Measurements from ENCODE around the gene CEP112.
"Not testable (repeated sequence)": the region's sequence is repeated elsewhere in the genome, so short reads cannot be mapped to it uniquely, and the experiment has no call there.

The CEP112 gene

DNA sequence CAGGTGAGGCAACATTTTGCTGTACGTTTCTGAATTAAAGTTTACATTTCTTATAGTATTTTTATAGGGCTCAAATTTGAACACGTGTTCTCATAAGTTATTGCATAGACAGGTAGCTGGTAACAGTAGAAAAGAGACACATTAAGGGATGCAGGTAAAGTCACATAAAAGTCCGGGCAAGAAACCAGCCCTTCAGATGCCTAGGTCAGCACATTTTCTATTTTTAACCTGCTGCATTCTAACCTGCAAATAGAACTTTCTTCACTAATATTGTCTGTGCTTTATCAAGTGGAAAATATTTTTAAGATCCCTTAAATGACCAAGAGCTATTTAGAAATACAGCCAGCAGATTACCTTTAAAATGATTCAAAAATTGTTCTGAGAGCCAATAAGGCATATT is 323.1 kb downstream of the CEP112 start:
- DNase-seq = no peak

DNA sequence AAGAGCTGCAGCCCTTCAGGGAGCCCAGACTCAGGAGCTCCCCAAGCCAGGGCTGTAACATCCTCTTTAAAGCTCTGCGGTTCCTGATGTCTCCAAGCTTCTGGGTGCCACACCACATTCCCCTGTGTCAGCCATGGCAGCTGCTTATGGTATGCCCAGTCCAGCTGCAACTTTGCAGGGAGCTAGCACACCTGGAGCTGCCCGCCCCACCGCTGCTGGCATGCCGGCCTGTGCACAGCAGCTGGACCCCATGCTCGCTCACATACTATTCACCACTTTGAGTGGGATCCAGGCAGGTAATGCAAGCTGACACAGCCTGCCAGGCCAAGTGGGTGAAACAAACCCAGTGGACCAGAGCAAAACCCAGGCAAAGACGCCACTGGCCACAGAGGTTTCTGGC is 324.9 kb downstream of the CEP112 start:
- DNase-seq = no peak

DNA sequence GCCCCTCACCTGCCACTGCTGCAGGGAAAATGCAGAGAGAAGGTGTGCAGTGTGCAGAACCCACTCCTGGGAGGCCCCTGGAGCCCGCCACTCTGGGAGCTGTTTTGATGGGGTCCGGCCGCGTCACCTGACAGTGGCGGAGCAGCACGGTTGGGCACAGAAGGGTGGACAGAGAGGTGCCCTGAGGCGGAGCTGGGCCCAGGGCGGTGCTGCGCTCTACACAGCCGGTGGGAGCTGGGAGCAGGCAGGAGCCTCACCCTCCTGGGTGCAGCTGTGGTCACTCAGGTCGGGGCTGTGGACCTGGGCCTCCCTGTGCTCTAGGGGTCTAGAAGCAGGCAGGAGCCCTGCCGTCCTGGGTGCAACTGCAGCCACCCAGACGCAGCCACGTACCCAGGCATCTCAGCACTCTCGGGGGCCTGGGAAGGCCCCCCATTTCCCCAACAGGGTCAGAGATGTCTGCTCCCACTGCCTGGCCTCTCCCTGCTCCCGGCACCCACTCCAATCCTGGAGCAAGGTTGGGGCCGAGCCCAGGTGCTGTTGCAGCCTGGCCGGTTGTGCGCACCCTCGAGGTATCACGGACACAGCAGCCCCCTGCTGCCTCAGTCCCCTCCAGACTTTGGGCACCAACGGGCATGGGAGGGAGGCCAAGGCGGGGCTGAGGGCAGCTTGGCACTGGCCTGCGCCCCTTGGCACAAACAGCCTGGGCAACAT is 326.1 kb downstream of the CEP112 start:
- no peak for DNase-seq

DNA sequence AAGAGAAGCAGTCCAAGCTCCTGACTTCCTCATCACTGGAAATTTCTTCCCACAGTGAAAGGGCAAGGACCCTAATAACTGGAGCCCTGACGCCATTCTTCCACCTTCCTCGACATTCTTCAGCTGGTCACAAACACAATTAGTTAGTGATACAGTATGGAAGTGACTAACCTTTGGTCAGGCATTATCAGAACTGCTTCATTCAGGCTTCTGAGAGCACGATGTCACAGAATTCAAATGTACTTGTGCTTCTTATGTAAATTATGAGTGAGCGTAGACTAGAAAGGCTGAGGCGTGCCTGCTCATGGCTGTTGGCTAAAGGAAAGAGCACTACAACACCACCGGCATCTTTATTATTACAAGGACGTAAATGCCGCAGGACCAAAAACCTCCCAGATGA is 327.5 kb downstream of the CEP112 start:
- DNase-seq = no peak

DNA sequence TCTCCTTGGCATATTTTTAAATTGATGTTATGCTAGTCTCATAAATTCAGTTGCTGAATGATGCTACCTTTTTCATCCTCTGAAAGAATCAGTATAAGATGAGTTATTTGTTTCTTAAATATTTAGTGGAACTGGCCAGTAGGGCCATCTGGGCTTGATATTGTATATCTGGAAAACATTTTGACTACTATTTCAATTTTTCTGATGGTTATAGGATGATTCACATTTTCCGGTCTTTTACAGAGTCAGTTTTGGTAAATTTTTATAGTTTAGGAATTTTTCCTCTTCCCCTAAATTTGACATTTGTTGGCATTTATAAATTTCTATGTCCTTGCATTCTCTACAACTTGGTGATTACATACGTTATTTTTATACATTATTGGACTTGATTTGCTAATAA is 334.2 kb downstream of the CEP112 start:
- DNase-seq = no peak

DNA sequence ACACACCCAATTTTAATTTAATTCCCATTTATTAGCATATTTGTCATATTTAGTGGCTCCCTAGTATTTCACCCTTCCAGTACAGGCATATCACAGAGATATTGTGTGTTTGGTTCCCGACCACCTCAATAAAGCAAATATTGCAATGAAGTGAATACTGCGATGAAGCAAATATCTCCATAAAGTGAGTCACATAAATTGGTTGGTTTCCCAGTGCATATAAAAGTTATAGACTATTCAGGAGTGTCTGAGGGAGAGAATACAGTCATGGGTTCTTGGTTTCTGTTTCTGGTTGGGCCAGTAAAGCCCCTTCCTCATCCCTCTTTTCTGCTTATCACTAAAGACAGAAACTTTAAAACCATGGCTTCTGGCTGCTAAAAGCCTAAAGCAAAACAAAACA is 335.1 kb downstream of the CEP112 start:
- DNase-seq = no peak

DNA sequence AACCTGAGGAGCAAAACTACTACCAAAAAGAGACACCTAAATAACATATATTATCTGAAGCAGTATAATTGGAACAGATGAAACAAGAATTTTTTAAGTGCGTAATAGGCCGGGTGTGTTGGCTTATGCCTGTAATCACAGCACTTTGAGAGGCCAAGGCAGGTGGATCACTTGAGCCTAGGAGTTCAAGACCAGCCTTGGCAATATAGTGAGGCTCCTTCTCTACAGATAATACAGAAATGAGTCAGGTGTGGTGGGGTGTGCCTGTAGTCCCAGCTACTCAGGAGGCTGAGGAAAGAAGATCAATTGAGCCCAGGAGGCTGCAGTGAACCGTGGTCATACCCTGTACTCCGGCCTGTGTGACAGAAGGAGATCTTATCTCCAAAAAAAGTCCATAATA is 336.3 kb downstream of the CEP112 start:
- DNase-seq = no peak

DNA sequence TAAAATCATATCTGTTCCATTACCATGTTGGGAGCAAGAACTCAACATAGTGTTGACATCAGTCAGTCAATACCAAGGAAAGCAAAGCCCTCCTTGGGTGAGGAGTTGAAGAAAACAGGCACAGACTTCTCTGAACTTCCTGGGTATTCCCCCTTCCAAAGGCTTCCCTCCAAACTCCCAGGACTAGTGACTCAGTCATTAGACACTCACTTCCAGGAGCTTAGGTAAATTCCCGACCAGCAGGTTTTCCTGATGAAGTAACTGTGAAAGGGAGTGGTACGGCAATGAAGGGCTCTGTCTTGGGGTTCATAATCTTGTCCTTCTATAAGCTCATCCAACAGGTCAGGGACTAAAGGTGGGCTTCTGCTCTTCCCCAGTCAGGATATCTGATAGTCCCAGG is 336.7 kb downstream of the CEP112 start:
- DNase-seq = no peak

DNA sequence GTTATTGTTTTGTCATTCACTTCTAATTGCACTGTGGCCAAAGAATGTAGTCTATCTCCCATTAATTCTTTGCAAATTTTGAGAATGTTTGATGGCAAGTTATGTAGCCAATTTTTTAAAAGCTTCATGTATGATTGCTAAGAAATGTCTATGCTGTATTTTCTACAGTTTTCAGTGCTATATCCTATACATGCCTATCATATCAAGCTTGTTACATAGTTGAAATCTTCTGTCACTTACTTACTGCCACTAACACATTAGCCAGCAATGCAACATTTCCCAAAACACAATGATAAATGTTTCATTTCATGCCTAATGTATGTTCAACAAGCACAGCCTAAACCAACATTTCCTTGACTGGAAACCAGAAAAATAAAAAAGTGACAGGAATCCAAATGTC is 338.1 kb downstream of the CEP112 start:
- no peak for DNase-seq

DNA sequence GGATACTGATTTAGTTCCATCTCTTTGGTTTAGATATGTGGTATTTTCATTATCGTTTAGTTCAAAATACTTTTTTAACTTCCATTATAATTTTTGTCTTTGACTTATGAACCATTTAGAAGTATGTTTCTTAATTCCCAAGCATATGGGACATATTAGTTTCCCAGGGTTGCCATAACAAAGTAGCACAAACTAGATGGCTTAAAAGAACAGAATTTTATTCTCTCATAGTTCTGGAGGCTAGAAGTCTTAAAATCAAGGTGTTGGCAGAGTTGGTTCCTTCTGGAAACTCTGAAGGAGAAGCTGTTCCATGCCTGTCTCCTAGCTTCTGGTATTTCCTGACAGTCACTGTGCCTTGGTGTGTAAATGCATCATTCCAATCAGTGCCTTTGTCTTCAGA is 339.0 kb downstream of the CEP112 start:
- DNase-seq = no peak

DNA sequence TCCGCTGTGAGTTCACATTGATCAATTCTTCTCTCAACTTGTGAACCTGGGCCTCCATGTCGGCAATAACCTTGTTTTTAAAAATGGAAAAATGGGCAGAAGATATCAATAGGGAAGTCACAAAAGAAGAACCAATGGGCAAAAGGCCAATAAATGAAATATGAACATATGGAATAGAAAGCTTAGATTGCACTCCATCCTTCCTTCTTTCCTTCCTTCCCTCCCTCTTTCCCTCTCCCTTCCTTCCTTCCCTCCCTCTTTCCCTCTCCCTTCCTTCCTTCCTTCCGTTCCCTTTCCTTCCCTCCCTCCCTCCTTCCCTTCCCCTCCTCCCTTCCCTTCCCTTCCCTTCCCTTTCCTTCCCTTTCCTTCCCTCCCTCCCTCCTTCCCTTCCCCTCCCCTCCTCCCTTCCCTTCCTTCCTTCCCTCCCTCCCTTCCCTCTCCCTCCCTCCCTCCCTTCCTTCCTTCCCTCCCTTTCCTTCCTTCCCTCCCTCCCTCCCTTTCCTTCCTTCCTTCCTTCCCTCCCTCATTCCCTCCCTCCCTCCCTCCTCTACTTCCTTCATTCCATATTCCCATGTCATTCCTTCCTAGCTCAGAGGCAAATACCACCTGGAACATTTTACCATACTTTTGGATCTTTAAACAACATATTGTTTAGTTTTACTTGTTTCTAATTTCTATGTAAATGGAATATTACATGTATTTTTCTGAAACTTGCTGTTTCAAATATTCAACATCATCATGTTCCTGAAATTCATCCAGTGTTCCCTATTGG is 339.8 kb downstream of the CEP112 start:
- no peak for DNase-seq

DNA sequence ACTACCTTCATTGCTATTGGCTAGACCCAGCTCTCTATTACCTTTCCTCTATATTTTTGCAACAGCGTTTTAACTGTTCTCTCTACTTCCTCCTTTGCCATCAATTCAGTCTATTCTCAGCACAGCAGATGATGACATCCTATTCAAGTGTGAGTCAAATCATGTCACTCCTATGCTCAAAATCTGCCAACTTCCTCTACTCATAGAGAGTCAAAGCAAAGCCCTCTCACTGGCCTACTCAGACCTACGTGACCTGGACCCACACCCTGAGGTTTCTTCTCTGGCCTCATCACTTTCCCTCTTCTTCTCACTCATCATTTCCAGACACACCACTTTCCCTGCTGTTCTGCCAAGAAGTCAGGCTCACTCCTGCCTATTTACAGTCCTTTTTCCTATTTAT is 341.4 kb downstream of the CEP112 start:
- DNase-seq = no peak

DNA sequence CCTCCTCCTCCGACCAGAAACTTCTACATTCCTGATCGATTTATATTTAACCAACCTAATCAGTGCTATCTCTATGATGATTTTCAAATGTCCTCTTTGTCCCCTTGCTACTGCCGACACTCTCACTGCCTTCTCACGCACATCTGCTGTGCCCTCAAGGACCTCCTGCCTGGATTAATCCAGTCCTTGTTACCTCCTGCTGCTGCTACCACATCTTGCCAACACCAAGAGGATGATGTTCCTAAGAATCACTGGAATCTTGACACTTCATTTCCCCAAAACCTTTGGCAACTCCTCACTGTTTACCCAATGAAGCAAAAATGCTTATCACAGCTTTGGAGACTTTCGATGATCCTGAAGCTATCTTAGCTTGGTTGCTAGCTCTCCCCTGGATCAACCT is 343.2 kb downstream of the CEP112 start:
- DNase-seq = no peak

DNA sequence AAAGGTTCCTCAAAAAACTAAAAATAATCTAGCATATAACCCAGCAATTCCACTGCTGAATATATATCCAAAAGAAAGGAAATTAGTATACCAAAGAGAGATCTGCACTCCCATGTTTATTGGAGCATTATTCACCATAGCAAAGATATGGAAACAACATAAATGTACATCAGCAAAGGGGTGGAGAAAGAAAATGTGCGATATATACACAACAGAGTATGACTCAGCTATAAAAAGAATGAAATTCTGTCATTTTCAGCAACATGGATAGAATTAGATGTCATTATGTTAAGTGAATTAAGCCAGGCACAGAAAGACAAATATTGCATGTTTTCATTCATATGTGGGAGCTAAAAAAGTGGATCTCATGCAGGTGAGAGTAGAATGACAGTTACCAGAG is 350.8 kb downstream of the CEP112 start:
- no peak for DNase-seq

DNA sequence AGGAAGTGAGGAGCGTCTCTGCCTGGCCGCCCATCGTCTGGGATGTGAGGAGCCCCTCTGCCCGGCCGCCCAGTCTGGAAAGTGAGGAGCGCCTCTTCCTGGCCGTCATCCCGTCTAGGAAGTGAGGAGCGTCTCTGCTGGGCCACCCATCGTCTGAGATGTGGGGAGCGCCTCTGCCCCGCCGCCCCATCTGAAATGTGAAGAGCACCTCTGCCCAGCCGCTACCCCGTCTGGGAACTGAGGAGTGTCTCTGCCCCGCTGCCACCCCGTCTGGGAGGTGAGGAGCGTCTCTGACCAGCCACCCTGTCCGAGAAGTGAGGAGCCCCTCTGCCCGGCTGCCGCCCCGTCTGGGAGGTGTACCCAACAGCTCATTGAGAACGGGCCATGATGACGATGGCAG is 354.7 kb downstream of the CEP112 start:
- DNase-seq = not testable (repeated sequence)

DNA sequence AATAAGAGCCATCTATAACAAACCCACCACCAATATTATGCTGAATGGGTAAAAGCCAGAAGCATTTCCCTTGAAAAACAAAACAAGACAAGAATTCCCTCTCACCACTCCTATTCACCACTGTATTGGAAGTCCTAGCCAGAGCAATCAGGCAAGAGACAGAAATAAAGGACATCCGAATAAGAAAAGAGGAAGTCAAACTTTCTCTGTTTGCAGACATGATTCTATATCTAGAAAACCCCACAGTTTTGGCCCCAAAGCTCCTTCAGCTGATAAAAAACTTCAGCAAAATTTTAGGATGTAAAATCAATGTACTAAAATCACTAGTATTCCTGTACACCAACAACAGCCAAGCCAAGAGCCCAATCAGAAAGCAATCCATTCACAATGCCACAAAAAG is 358.7 kb downstream of the CEP112 start:
- no peak for DNase-seq

DNA sequence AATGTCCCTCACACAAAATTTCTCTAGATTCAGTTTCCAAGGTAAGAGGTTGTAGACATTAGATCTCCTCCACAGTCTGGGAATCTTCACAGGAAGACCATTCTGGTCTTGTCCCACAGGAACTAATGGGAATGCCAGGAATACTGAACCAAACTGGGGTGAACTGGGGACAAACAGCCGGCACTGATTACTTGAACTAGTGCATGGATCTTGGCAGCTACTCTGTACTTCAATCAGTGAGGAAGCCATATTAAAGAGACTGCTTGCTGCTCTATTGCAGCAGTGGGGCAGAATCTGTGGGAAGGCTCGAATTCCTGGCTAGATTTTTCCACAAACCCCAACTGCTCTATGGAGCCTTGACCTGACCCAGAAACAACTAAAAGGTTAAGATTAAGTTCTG is 361.6 kb downstream of the CEP112 start:
- DNase-seq = no peak

DNA sequence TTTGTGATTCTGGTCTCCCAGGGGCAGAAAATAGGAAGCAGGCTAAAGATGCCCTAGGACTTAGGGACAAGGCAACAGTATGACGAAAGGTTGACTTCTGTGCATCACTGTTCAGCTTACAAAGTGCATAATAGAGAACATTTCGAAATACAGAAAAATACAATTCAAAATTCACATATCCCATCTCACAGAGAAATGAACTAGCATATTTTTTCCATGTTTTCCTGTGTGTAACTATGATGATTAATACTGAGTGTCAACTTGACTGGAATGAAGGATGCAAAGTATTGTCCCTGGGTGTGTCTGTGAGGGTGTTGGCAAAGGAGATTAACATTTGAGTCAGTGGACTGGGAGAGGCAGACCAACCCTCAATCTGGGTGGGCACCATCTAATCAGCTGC is 365.4 kb downstream of the CEP112 start:
- DNase-seq = not testable (repeated sequence)

DNA sequence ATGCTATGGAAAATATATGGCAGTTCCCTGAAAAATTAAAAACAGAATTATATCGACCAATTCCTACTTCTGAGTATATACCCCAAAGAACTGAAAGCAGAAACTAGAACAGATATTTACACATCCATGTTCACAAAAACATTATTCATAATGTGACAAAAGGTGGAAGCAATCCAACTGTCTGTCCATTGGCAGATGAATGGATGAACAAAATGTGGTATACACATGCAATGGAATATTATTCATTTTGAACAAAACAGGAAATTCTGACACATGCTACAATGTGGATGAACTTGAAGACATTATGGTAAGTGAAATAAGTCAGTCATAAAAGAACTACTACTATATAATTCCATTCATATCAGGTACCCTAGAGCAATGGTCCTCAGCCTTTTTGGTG is 367.0 kb downstream of the CEP112 start:
- no peak for DNase-seq

DNA sequence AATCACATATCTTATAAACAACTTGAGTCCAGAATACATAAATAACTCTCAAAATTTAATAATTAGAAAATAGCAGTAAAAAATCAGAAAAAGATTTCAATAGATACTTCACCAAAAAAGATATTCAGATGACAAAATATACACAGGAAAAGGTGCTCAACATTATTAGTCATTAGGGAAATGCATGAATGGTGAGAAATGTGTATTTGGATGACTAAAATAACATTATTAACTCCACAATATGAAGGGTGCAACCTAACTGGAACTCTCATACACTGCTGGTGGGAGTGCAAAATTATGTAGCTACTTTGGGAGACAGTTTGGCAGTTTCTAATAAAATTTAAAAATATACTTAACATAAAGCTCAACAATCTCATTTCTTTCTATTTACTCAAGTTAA is 368.2 kb downstream of the CEP112 start:
- DNase-seq = no peak

DNA sequence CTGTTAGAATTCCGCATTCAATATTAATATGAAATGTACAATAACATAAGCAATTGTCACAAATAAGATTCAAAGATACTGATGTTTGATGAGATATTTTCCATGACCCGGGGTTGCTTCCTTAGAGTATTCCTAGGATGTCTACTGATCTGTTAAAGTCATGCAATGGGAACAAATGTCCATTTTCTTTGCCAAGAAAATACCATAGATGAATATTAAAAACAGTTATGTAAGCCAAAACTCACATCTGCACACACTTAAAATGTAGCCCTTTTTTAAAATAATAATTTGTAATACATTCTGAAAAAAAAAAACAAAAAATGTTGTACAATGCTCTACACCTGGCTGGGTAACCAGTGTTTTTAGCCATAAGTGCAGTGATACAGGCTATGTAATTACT is 371.1 kb downstream of the CEP112 start:
- no peak for DNase-seq

DNA sequence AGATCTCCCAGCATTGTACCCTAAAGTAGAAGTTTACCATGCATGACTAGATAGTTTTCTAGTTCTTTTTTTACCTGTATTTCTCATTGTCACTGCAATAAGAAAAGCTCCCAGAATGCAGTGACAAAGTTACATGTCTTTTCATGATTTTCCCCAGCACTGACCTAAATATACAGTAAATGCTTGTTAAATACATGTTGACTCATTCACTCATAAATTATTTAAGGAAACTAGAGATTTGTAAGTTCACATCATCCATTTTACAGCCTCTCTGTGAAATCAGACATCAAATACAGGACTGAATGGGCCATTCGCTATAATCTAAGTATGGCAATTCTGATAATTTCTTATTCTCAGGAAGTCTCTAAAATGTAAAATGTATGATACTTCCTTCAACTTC is 371.6 kb downstream of the CEP112 start:
- no peak for DNase-seq

DNA sequence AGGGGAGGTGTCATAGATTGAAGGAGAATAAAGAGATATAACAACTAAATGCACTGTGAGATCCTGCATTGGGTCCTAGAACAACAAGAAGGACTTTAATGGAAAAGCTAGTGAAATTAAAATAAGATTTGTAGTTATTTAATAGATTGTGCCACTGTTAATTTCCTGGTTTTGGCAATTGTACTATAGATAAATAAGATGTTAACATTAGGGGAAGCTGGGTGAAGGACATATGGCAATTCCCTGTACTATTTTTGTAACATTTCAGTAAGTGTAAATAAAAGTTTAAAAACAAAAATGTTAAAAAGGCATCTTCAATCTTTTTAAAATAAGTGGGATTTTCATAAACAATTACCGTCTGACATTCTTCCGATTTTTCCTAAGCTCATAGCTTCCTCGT is 372.1 kb downstream of the CEP112 start:
- no peak for DNase-seq

DNA sequence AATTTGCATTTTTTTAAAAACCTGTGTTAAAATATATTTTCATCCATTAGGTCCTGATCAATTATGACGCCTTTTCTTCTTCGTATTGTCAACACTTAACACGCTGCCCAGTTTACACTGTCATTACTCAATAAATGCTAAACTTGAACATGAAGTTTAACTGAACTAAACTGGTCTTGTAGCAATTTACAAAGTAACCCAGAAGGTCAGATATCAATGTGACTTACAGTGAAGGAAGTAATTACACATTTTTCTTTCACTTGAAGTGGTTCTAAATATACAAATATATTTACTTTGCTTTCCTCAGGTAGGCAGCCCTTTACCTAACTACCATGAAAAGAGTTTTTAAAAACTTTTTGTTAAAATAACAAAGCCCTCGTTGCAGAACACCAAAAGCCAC is 374.0 kb downstream of the CEP112 start:
- DNase-seq = no peak

DNA sequence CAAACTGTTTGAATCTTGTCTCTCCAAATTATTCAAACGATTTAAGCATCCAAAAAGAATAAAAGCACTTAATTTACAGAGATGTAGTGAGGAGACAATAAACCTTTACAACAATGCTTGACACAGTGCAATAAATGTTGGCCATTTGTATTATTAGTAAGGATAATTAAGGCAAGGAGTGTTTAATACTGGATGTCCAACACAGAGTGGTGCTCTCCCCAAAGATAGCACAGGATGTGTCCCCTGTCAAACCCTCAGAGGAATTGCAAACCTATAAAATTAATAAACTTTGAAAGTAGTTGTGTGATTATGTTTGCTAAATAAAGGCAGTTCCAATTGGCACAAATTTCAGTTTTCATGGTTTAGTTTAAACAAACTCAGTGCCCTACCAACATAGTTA is 377.5 kb downstream of the CEP112 start:
- no peak for DNase-seq

Data from activated naive CD4-positive, alpha-beta T cell treated with anti-CD3 and anti-CD28 coated beads, Interleukin-2, amount 50 U/mL, for 16 hours (primary cell).